Activated T-cell treated with anti-CD3 and anti-CD28 coated beads, Interleukin-2, amount 50 U/mL, for 24 hours (primary cell): ENCODE data around the gene ACE.

ENCODE experiments used
- DNase-seq: peaks from one replicate; pipeline ENCODE4 v3.0.0-alpha.2; 2020
- H3K27ac Mint-ChIP-seq: 2 replicates; pipeline ENCODE4 v1.8.0; 2020; ENCODE audit warnings: mild to moderate bottlenecking, mixed read lengths
- H3K27me3 Mint-ChIP-seq: 2 replicates; pipeline ENCODE4 v1.8.0; 2020; ENCODE audit warnings: mixed read lengths
- H3K36me3 Mint-ChIP-seq: 2 replicates; pipeline ENCODE4 v1.8.0; 2020; ENCODE audit warnings: low read depth, mixed read lengths
- H3K4me1 Mint-ChIP-seq: 2 replicates; pipeline ENCODE4 v1.8.0; 2020; ENCODE audit warnings: low read depth, mixed read lengths
- H3K4me3 Mint-ChIP-seq: 2 replicates; pipeline ENCODE4 v1.8.0; 2020; ENCODE audit warnings: mild to moderate bottlenecking, moderate library complexity, mixed read lengths
- H3K9me3 Mint-ChIP-seq: 2 replicates; pipeline ENCODE4 v1.8.0; 2020; ENCODE audit warnings: mixed read lengths

Gene ACE

GRCh38 chr17:63500543-63501390 lies 23.9 kb downstream of the ACE start:
- no peak for DNase-seq
- H3K4me3 Mint-ChIP-seq, result no peak overlapping the region
- no peaks in the 10 kb centered on the region for H3K36me3 Mint-ChIP-seq
- H3K27ac Mint-ChIP-seq, result no peak overlapping the region
- peaks cover 5% of the 10 kb centered on the region for H3K4me1 Mint-ChIP-seq
- H3K27me3 Mint-ChIP-seq, result peaks cover 27% of the 10 kb centered on the region
- H3K9me3 Mint-ChIP-seq, result peaks cover 6% of the 10 kb centered on the region

DNA sequence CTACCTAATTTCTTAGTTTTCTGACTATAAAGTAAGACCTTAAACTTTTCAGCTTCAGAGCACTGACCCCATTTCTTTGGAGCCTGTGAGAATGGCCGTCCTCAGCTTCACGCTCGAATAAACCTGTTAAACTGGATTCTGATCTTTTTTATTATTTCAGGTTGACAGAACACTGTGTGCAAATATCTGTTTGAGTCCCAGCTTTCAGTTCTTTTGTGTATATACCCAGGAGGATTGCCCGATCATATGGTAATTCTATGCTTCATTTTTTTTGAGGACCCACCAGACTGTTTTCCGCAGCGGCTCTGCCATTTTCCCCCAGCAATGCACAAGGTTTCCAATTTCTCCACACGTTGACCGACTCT lies 26.5 kb downstream of the ACE start:
- Mint-ChIP-seq H3K9me3 (peaks cover 6% of the 10 kb centered on the region), H3K4me3 (no peak overlapping the region), H3K36me3 (no peaks in the 10 kb centered on the region), H3K27me3 (peaks cover 40% of the 10 kb centered on the region), H3K4me1 (peaks cover 5% of the 10 kb centered on the region), H3K27ac (no peak overlapping the region)
- no peak for DNase-seq

- peaks cover 6% of the 10 kb centered on the region for H3K9me3 Mint-ChIP-seq
Measured at GRCh38 chr17:63504261-63504660, 27.4 kb downstream of the ACE start.

GRCh38 chr17:63505341-63505740 lies 28.5 kb downstream of the ACE start:
- Mint-ChIP-seq H3K36me3 (no peaks in the 10 kb centered on the region), H3K9me3 (peaks cover 6% of the 10 kb centered on the region), H3K4me1 (peaks cover 5% of the 10 kb centered on the region), H3K27ac (no peak overlapping the region), H3K4me3 (no peak overlapping the region), H3K27me3 (peaks cover 43% of the 10 kb centered on the region)
- DNase-seq, result no peak

More at GRCh38 chr17:63504261-63504660, 27.4 kb downstream of the ACE start:
- DNase-seq, result no peak
- peaks cover 43% of the 10 kb centered on the region for H3K27me3 Mint-ChIP-seq
- H3K4me1 Mint-ChIP-seq, result peaks cover 5% of the 10 kb centered on the region
- H3K36me3 Mint-ChIP-seq, result no peaks in the 10 kb centered on the region
- no peak overlapping the region for H3K27ac Mint-ChIP-seq
- H3K4me3 Mint-ChIP-seq, result no peak overlapping the region

DNA sequence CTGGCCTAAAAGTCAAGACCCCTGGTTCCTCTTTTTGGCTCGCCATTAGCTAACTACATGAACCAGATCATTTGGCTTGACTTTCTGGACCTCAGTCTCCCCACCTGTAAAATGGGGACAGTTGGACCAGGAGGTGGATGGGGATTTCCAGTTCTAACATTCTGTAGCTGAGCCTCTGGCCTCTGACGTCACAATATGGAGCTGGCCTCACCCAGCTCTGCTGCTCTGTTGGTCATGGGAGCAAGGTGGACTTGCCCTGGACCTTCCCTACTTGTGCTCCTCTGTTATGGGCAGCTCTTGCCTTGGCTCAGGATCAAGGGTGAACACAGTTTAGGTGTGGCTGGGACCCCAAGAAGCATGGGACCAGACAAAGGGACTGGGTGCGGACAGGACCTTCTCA lies 29.8 kb downstream of the ACE start:
- Mint-ChIP-seq H3K36me3 (no peaks in the 10 kb centered on the region), H3K27ac (no peak overlapping the region), H3K27me3 (peaks cover 40% of the 10 kb centered on the region), H3K4me1 (peaks cover 5% of the 10 kb centered on the region), H3K4me3 (no peak overlapping the region), H3K9me3 (peaks cover 6% of the 10 kb centered on the region)
- no peak for DNase-seq

GRCh38 chr17:63511331-63511730 lies 34.5 kb downstream of the ACE start:
- Mint-ChIP-seq H3K27me3 (peaks cover 20% of the 10 kb centered on the region), H3K9me3 (no peaks in the 10 kb centered on the region), H3K4me1 (peaks cover 4% of the 10 kb centered on the region), H3K27ac (no peak overlapping the region), H3K36me3 (no peaks in the 10 kb centered on the region), H3K4me3 (no peak overlapping the region)
- DNase-seq, result no peak

- H3K27ac Mint-ChIP-seq, result no peak overlapping the region
- peaks cover 13% of the 10 kb centered on the region for H3K4me1 Mint-ChIP-seq
- no peaks in the 10 kb centered on the region for H3K9me3 Mint-ChIP-seq
- H3K36me3 Mint-ChIP-seq, result no peaks in the 10 kb centered on the region
- DNase-seq, result no peak
- H3K4me3 Mint-ChIP-seq, result no peak overlapping the region
- H3K27me3 Mint-ChIP-seq, result peaks cover 14% of the 10 kb centered on the region
Measured at GRCh38 chr17:63512388-63512787, 35.5 kb downstream of the ACE start.

DNA sequence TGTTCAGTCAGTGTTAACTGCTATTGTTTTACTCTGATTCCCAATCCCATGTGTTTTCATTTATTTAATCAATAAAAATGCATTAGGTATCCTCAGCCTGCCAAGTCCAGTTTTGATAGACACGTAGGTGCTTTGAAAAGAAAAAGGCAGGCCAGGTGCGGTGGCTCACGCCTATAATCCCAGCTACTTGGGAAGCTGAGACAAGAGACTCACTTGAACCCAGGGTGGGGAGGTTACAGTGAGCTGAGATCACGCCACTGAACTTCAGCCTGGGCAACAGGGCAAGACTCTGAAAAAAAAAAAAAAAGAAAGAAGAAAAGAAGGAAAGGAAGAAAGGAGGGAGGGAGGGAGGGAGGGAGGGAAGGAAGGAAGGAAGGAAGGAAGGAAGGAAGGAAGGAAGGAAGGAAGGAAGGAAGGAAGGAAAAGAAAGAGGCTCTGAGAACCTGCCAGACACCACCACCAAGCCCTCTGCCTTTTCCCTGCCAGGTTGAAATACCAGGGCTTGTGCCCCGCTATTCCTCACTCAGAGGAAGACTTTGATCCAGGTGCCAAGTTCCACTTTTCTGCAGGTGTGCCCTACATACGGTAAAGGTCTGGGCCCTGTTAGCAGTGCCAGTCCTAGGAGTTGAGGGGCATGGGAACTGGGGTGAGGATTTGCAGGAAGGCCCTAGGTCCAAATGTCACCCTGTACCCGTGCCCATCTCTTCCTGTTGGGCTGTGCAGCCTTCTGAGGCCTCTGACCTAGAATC lies 36.2 kb downstream of the ACE start:
- H3K9me3 Mint-ChIP-seq, result no peaks in the 10 kb centered on the region
- H3K27ac Mint-ChIP-seq, result no peak overlapping the region
- H3K27me3 Mint-ChIP-seq, result peaks cover 14% of the 10 kb centered on the region
- no peak overlapping the region for H3K4me3 Mint-ChIP-seq
- DNase-seq, result no peak
- peaks cover 15% of the 10 kb centered on the region for H3K4me1 Mint-ChIP-seq
- H3K36me3 Mint-ChIP-seq, result no peaks in the 10 kb centered on the region

- Mint-ChIP-seq H3K4me1 (peaks cover 15% of the 10 kb centered on the region), H3K27ac (no peak overlapping the region), H3K9me3 (no peaks in the 10 kb centered on the region), H3K36me3 (no peaks in the 10 kb centered on the region), H3K27me3 (peaks cover 8% of the 10 kb centered on the region), H3K4me3 (no peak overlapping the region)
- DNase-seq, result no peak
Measured at GRCh38 chr17:63514477-63514876, 37.6 kb downstream of the ACE start.

GRCh38 chr17:63514974-63515373 lies 38.1 kb downstream of the ACE start:
- Mint-ChIP-seq H3K9me3 (no peaks in the 10 kb centered on the region), H3K4me1 (peaks cover 15% of the 10 kb centered on the region), H3K36me3 (no peaks in the 10 kb centered on the region), H3K27me3 (peaks cover 8% of the 10 kb centered on the region), H3K4me3 (no peak overlapping the region), H3K27ac (no peak overlapping the region)
- DNase-seq, result no peak

DNA sequence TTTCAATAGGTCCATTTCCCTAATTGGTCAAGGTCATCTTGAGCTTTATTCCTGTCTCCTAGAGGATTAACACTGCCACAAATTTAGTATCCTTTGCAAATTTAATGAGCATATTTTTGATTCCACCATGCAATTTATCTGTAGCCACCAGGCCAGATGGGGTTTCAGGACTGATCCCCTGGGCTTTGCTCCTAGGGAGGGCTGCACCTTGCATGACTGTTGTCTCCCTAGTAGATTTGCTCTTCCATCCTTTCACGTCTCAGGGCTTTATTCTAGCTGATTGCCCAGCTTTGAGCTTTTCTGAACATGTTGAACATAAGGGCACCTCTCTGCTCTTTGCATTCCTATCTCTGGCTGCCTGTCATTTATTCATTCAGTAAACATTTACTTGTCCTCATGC lies 38.6 kb downstream of the ACE start:
- Mint-ChIP-seq H3K9me3 (no peaks in the 10 kb centered on the region), H3K36me3 (no peaks in the 10 kb centered on the region), H3K27ac (no peak overlapping the region), H3K27me3 (peaks cover 8% of the 10 kb centered on the region), H3K4me3 (no peak overlapping the region), H3K4me1 (peaks cover 15% of the 10 kb centered on the region)
- DNase-seq, result no peak

- Mint-ChIP-seq H3K27me3 (peaks cover 22% of the 10 kb centered on the region), H3K9me3 (no peaks in the 10 kb centered on the region), H3K4me1 (peaks cover 15% of the 10 kb centered on the region), H3K27ac (peak overlapping the region; percentile 51), H3K4me3 (no peak overlapping the region), H3K36me3 (no peaks in the 10 kb centered on the region)
- peak; percentile 37 for DNase-seq
Measured at GRCh38 chr17:63516910-63517824, 40.3 kb downstream of the ACE start.

- H3K36me3 Mint-ChIP-seq, result no peaks in the 10 kb centered on the region
- H3K4me1 Mint-ChIP-seq, result peaks cover 15% of the 10 kb centered on the region
- DNase-seq, result no peak
- no peaks in the 10 kb centered on the region for H3K9me3 Mint-ChIP-seq
- H3K27ac Mint-ChIP-seq, result no peak overlapping the region
- peaks cover 27% of the 10 kb centered on the region for H3K27me3 Mint-ChIP-seq
- H3K4me3 Mint-ChIP-seq, result no peak overlapping the region
Measured at GRCh38 chr17:63517825-63518534, 41.1 kb downstream of the ACE start.
